Measurements from ENCODE around the gene ADCY10. TPM values are rescaled to one million over a fixed set of nuclear protein-coding genes. Genes with fewer than 3 reads are reported as not detected.
A peak's percentile ranks its signal among the peaks of the same experiment; 100 is the strongest.

ADCY10 gene
- total and polyA plus RNA-seq, 2 of the 4 experiments (the other 2 are of a cell fraction): under 0.01 to 0.03 TPM

GRCh38 chr1:167905671-167906070 lies 8.3 kb downstream of the ADCY10 start:
- H3K4me3 ChIP-seq (ENCODE audit: insufficient read depth, low read depth, low read length): no peak overlapping the region
- DNase-seq (no peak), ATAC-seq (ENCODE audit: low read depth) (no peak)
- H3K9ac ChIP-seq (ENCODE audit: low read depth, low read length): no peak overlapping the region
- peak overlapping the region; percentile 66 for H2BK5ac ChIP-seq (ENCODE audit: low read depth, low read length, poor library complexity, severe bottlenecking)
- H2AFZ ChIP-seq (replicated peaks; ENCODE audit: low read length, poor library complexity): no peak overlapping the region
- TF ChIP-seq SMC3 (IDR thresholded peaks at IDR 0.05; ENCODE audit: low read depth, low read length): no peak
- TF ChIP-seq MAZ (IDR thresholded peaks at IDR 0.05; ENCODE audit: borderline replicate concordance, low read depth, low read length): no peak
- no peak for TF ChIP-seq MAFK (IDR thresholded peaks at IDR 0.05; ENCODE audit: low read depth, low read length)
- TF ChIP-seq, protein P1, sequence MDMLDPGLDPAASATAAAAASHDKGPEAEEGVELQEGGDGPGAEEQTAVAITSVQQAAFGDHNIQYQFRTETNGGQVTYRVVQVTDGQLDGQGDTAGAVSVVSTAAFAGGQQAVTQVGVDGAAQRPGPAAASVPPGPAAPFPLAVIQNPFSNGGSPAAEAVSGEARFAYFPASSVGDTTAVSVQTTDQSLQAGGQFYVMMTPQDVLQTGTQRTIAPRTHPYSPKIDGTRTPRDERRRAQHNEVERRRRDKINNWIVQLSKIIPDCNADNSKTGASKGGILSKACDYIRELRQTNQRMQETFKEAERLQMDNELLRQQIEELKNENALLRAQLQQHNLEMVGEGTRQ (IDR thresholded peaks at IDR 0.05; ENCODE audit: low read depth, low read length): no peak
- TF ChIP-seq CEBPB (IDR thresholded peaks at IDR 0.05; ENCODE audit: low read depth, low read length): no peak
- no peak for TF ChIP-seq RFX5 (IDR thresholded peaks at IDR 0.05; ENCODE audit: low read depth, low read length)
- TF ChIP-seq RCOR1 (IDR thresholded peaks at IDR 0.05; ENCODE audit: insufficient replicate concordance, low read length): no peak
- TF ChIP-seq NFE2L2 (IDR thresholded peaks at IDR 0.05; ENCODE audit: low read depth, low read length): no peak
- TF ChIP-seq RAD21 (IDR thresholded peaks at IDR 0.05; ENCODE audit: low read length): no peak
- no peak for TF ChIP-seq MXI1 (IDR thresholded peaks at IDR 0.05; ENCODE audit: borderline replicate concordance, low read depth, low read length)
- no peak for TF ChIP-seq POLR2A (IDR thresholded peaks at IDR 0.05; ENCODE audit: low read depth, low read length)
- TF ChIP-seq, protein P2, sequence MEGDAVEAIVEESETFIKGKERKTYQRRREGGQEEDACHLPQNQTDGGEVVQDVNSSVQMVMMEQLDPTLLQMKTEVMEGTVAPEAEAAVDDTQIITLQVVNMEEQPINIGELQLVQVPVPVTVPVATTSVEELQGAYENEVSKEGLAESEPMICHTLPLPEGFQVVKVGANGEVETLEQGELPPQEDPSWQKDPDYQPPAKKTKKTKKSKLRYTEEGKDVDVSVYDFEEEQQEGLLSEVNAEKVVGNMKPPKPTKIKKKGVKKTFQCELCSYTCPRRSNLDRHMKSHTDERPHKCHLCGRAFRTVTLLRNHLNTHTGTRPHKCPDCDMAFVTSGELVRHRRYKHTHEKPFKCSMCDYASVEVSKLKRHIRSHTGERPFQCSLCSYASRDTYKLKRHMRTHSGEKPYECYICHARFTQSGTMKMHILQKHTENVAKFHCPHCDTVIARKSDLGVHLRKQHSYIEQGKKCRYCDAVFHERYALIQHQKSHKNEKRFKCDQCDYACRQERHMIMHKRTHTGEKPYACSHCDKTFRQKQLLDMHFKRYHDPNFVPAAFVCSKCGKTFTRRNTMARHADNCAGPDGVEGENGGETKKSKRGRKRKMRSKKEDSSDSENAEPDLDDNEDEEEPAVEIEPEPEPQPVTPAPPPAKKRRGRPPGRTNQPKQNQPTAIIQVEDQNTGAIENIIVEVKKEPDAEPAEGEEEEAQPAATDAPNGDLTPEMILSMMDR (conservative IDR thresholded peaks at IDR 0.05; ENCODE audit: low read depth, low read length): no peak
- TF ChIP-seq BHLHE40 (IDR thresholded peaks at IDR 0.05; ENCODE audit: low read depth, low read length): no peak
- TF ChIP-seq CHD1 (IDR thresholded peaks at IDR 0.05; ENCODE audit: low read depth, low read length): no peak
- no peak for TF ChIP-seq ELK1 (IDR thresholded peaks at IDR 0.05; ENCODE audit: borderline replicate concordance, low read depth, low read length)
- TF ChIP-seq FOS (IDR thresholded peaks at IDR 0.05; ENCODE audit: low read depth, low read length): no peak
- dilution Hi-C loops (cut with HindIII; ENCODE audit: low sequenced_read_pairs, unreplicated experiment): no loop called here
- no peak overlapping the region for H4K5ac ChIP-seq (ENCODE audit: low read depth, low read length)
- BruUV-seq (replicated peaks): no TSS peak
- no peak overlapping the region for H2BK120ac ChIP-seq (ENCODE audit: low read depth, low read length)
- peak overlapping the region; percentile 42; the same call in 1 of the 2 replicates for H2BK20ac ChIP-seq (ENCODE audit: low read depth, low read length)
- H3K14ac ChIP-seq (replicated peaks; ENCODE audit: low read depth, low read length): peak overlapping the region; percentile 81; the same call in 1 of the 2 replicates
- no peaks in the 10 kb centered on the region for H3K27me3 ChIP-seq (ENCODE audit: control insufficient read depth, insufficient read depth, low read length)
- H3K23ac ChIP-seq (ENCODE audit: low read depth, low read length): peak overlapping the region; percentile 29; the same call in 1 of the 2 replicates
- peaks cover 10% of the 10 kb centered on the region for H4K20me1 ChIP-seq (ENCODE audit: insufficient read depth, low read length)
- no peaks in the 10 kb centered on the region for H3K36me3 ChIP-seq (ENCODE audit: control insufficient read depth, insufficient read depth, low read length)
- H3K9me1 ChIP-seq (ENCODE audit: insufficient read depth, low read length): 0 out of 2 replicates have a peak, but pooled peaks cover 2% of the 10 kb centered on the region
- H3K79me1 ChIP-seq (ENCODE audit: low read depth in 1 of 2, low read length in 2 of 2): no peaks in the 10 kb centered on the region
- intact Hi-C loops (cut with micrococcal nuclease): loop anchor here (2.0 kb wide), 1 partner anchor 29 kb away; no protein-coding TSS in a partner anchor
- H3K18ac ChIP-seq (ENCODE audit: low read depth, low read length): no peak overlapping the region
- H3K56ac ChIP-seq (ENCODE audit: extremely low read depth, insufficient read depth, low read length): peak overlapping the region; percentile 33
- peaks cover 4% of the 10 kb centered on the region; the same call in 1 of the 2 replicates for H3K9me3 ChIP-seq (ENCODE audit: control insufficient read depth, insufficient read depth, low read length)
- no peak overlapping the region for H3K27ac ChIP-seq (ENCODE audit: insufficient read depth, low read length)
- H2AK5ac ChIP-seq (ENCODE audit: low read depth, low read length): no peak overlapping the region
- CTCF ChIA-PET: interaction anchor here (0.6 to 1.5 kb wide), 3 partner anchors 8 to 531 kb away, joined by 3 to 4 read pairs (median 3); partner anchors contain the start of gene ADCY10
- peak overlapping the region; percentile 37 to 68; a peak in 1 of 4 replicates for H4K8ac ChIP-seq (ENCODE audit: low read depth in 2 of 2, low read length in 2 of 2)
- no peak overlapping the region for H3K4me2 ChIP-seq (ENCODE audit: low read depth, low read length)
- H2AK9ac ChIP-seq (replicated peaks; ENCODE audit: low read depth, low read length, poor library complexity): no peak overlapping the region
- peaks cover 10% of the 10 kb centered on the region for H3K4me1 ChIP-seq (ENCODE audit: control insufficient read depth, insufficient read depth, low read length)
- peak overlapping the region; percentile 8; the same call in 1 of the 2 replicates for H3K4ac ChIP-seq (ENCODE audit: low read depth, low read length)
- POLR2A ChIA-PET (ENCODE audit: unreplicated experiment): no interaction called here
- in situ Hi-C loops (cut with MboI; ENCODE audit: low sequenced_read_pairs): no loop called here
- H2BK15ac ChIP-seq (ENCODE audit: low read depth, low read length): peak overlapping the region; percentile 83; the same call in 2 of the 3 replicates
- H4K91ac ChIP-seq (ENCODE audit: insufficient read depth, low read depth, low read length): no peak overlapping the region

All from IMR-90 (cell line).